IPS DF 19.7 (cell line): ENCODE results near the gene RGL4.

Experiments
- DNase-seq: peaks from one replicate; pipeline ENCODE4 v3.0.0-alpha.2; 2013; ENCODE audit warnings: low read depth, low spot score

The RGL4 gene

DNA sequence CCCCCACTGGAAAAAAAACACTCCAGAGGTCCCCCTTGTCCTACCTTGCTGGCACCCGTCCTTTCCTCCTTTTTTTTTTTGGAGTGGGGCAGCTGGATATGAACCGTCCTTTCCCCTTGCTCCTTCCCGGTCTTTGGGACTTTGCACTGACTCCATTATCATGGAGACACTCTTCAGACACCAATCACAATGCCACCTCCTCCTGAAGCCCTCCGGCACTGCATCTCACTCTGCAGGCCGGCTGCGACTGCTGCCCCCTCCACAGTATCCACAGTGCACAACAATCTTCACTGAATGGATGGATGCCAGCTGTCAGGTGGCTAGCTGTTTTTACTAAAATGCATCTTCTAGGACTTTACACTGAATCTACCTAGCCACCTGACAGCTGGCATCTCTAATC, 12.7 kb upstream of the RGL4 start:
- DNase-seq: no peak

DNA sequence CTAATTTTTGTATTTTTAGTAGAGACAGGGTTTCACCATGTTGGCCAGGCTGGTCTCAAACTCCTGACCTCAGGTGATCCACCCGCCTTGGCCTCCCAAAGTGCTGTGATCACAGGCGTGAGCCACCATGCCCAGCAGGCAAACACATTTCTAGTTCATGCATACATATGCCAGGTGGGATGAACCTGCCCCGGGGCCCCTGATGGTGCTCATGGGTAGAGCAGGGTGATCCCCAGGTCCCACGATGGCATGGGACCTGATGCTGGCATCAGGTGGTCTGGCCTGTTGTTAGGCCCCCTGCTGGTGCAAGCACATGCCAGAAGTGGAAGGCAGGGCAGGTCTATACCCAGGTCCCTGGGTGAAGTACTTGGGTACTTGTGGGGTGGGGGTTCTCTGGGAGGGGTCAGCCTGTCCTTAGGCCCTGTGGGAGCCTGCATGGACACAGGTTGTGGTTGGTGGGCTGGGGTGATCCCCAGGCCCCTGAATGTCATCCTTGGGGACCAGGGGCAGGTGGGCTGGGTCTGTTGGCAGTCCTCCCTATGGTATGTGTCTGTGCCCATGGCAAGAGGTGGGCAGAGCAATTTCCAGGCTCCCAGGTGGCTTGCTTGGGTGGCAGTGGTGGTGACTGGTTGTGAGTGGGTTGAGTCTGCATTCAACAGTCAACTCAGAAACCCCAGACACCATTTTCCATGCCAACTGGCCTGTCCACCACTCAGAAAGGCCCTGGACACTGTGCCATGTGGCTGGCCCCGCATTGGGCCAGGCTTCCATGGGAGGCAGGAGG, 9.6 kb upstream of the RGL4 start:
- no peak for DNase-seq

DNA sequence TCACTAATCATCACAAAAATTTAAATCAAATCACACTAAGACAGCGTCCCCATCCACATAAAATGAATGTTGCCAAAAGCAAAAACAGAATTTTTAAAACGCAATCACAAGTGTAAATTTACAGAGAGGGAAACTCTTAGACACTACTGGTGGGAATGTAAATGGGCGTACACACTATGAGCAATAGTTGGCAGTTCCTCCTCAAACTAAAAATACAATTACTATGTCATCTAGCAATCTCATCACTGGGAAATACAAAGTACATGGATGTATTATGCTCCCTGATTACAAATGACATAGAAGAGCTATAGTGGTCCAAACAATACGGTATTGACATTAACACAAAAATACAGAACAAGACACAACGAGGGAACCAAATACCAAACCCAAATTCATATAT, 8.7 kb upstream of the RGL4 start:
- DNase-seq: no peak

DNA sequence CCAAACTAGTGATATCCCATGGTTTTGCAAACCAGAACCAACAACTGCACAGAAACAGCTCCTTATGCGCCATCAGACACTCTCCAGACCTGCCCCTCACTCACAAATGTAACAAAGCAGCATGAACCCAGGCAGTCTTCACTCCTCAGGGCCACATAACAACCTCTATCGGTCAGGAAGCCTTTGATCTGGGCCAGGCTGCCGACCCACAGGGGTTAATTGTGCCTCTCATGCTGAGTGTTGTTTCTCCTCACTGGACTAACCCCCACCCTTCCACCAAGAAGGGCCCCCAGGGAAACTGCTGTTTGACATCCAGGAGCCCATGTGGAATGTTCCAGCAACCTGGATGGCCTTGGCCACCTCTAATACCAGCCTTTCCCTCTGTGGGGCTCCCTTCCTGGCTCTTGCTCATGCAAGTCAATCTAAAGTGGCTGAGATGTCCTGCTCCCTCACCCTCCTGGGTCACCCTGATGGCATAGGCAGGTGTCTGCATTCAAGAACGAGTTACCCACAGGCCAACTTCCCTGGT, 7.9 kb upstream of the RGL4 start:
- no peak for DNase-seq

DNA sequence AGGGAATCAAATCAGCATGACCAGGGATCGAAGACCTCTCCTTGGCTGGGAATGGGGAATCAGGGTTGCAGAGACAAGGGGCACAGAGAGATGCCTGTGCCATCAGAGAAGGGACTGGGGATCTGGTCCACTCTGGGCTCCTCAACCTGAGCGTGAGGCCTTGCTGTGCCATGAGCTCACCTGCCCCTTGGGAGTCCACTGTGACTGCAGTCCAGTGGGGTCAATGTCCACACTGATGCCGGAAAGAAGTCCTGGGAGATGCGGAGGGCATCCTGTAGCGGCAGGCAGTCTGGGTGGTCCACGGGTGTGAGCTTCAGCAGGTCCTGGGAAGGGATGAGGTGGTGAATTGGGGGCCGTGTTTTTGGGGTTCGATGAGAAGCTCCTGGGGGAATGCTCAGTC, 7.3 kb upstream of the RGL4 start:
- DNase-seq: no peak

DNA sequence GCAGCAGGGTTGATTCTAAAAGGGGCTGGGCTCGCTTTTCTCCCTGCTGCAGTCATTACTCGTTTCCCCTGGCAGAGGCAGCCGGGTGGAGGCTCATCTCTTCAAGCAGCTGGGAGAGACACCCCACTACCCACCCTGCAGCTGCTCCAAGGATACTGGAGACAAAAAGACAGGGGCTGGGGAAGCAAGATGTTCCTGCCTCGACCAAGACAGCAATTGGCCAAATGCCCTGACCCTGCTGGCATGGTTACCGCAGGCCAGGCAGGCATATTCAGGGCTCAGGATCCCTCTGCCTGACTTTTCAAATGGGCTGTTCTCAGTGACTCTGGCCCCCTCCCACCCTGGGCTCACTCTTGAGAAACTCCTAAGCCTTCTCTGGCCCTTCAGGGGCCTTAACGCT, 6.8 kb upstream of the RGL4 start:
- DNase-seq: no peak

DNA sequence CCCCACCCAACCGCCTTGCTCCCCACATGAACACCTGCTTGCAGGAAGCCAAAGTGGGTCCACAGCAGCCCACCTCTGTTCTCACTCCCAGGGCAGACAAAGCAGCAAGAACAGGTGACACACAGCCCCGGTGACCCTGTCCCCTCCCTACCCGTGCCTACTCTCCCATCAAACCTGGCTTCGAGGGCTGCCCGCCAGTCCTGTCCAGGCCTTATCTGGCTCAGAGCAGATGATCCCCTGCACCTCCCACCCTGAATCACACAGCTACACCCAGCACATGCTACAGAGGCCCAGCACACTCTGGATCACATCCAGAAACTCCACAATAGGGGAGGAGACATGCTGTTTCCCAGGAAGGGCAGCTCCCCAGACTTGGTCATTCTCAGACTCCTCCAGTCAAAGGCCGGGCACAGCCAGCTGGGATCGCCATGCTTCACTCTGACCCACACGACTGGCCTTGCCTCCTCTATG, 6.2 kb upstream of the RGL4 start:
- DNase-seq: no peak

DNA sequence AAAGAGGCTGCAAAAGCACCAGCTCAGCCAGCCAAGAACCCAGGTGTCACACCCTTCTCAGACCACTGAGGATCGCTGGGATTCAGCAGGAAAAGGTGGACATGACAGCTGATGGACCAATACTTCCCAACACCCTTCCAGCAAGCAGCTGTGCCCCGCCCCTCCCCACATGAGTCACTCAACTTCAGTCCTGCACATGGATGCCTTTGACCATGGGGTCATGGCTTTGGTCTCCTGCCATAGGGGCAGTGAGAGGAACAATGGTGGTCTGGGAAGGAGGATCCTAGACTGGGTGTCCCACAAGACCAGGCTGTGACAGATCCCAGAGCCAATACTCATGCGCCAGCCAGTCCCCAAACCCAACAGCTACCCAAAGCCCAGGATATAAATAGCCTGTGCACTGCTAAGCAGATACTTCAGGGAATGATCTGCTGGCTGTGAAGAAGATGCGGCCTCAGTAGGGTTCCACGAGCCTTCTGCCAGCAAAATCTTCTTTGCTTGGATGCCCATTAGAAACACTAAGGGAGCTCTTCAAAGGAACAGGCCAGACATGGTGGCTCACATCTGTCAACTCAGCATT, 5.5 kb upstream of the RGL4 start:
- DNase-seq: no peak

DNA sequence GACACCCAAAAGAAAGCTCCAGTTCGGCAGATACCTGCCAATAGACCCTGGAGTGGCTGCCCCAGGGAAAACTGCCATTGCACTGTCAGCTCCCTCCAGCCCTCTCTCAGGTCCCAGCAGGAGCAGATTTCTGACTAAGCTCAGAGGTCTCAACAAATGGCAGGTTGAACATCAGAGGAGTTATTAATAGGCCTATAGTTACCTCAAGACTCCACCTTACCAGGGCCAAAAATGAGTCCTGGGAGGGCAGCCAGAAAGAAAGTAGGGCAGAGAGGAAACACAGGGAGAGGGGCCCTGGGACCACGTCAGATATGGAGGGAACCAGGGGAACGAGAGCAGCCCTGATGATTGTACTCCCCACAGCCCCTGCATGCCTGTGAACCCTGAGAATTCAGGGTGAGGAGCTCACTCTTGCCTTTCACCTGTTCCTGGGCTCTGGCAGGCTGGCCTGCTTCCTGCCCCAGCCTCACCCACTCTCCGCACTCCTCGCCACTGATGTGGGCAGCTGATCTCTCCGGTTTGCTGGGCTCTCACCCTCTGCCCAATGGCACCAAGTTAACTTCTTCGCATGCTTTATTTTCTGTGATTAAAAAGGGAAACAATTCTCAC, 4.3 kb upstream of the RGL4 start:
- no peak for DNase-seq

DNA sequence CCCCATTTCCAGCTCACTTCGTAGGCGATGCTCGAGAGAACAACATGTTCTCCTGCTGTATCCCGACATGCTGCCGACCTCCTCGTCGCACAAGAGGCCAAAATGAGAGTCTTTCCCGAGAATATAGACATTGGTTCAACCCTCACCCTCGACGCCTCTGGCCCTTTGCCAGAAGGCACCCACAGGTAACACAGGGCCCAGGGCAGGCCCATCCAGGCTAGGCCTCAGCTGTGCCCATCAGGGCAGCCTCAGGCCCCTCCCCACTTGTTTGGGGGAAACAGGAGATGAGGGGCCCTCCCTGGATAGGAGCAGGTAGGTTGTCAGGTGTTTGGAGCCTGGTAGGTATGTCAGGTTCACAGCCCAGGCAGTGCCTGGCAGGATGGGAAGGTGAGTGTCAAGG, 2.7 kb upstream of the RGL4 start:
- no peak for DNase-seq

DNA sequence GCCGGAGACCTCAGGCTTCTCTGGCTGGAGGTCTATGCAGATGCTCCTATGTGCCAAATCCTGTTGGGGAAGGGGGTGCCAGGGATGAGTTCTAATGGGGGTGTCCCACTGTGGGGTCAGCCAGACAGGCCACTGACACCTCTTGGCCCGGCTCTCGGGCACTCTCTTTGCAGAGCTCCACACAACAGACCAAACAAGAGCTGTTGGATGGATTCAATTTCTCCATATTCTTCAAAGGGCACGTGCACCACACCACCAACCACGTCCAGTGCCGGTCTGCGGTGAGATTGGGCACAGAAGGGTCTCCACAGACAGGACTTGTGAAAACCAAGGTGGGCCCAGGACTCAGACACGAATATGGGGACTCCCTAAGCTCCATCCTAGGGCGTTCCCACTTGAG, 2.2 kb upstream of the RGL4 start:
- no peak for DNase-seq

DNA sequence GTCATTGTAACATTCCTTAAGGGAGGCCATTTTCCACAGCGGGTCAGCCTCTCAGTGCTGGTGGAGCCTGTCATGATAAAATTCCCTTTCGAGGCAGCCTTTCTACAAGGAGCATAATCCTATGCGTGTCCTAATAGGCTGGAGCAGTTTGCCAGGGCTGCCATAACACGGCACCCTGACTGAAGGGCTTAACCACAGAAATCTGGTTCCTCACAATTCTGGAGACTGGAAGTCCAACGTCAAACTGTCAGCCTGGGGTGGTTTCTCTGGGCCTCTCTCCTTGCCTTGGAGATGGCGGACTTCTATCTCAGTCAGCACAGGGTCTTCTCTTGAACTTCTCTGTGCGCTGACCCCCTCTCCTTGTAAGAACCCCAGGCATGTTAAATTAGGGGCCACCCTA, 1.4 kb upstream of the RGL4 start:
- no peak for DNase-seq

DNA sequence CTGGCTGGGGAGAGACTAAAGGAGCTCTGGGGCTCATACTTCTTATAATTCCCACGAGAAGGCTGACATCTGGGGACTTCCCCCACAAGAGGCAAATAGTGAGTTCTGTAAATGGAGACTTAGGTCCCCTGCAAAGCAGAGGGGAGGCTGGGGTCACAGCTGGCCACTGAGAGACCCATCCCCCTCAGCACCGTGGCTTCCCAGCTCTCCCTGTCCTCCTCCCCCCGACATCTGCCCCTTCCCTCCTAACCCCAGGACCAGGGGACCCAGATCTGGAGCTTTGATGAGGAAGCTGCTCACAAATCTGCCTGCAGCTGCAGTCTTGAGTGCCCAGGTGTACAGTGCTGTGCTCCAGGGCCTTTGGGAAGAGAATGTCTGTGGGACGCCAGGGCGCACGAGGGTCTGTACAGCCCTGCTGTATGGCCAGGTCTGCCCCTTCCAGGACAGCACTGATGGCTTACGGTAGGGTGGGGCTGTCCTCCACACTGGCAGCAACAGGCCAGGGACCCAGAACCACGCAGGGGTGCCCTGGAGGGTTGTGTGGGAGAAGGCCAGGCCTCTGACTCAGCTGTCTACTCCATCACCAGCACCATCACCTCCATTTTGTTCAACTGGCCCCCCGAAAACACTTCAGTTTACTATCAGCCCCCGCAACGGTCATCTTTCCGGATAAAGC, 1.1 kb downstream of the RGL4 start:
- DNase-seq: no peak

DNA sequence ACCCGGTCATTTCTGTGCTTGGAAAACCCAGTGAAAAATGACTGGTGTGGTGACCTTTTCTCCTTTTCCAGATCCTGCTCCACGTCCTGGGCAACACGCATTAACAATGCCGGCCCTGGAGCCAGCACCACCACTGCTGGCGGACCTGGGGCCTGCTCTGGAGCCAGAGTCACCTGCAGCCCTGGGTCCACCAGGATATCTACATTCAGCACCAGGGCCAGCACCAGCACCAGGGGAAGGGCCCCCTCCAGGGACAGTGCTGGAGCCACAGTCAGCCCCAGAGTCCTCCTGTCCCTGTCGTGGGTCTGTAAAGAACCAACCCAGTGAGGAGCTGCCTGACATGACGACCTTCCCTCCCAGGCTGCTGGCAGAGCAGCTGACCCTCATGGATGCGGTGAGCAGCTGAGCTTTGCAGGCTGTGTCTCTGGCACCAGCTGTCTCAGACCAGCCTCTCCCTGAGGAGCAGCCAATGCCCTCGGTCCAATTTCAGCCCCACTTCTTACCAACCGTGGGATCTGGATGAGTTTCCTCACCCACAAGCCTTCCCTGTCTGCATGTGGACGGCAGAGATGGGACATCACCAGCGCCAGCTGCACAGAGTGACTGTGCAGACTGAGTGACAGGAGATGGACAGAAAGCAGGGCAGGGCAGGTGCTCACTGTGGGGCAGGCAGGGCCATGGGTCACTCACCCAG, 1.9 kb downstream of the RGL4 start:
- DNase-seq: no peak

DNA sequence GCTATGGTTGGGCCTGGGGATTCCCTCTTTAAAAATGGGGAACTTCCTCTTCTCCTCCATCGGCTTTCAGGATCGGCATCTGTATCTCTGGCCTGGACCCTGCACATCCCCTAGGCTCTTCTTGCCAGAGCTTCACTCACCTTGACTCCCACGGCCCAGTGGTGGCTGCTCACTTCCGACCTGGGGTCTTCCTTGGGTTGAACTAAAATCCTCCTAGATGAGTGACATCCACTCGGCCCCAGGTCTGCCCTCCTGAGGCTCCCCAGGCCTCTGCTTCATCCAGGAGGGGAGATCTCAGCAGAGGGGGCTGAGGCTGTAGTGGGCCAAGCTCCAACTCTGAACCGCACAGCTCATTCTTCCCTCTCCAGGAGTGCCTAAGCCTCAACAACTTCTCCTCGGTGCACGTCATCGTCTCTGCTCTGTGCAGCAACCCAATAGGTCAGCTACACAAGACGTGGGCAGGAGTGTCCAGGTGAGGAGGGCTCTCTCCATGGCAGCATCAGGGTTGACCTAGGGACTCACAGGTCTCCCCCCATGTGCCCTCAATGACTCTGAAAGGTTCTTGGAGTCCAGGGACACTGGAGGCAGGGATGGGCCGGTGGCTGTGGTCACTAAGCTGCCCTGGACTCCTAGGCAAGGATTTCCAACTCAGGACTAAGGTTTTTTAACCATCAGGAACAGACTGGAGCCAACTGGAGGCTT, 3.3 kb downstream of the RGL4 start:
- no peak for DNase-seq

DNA sequence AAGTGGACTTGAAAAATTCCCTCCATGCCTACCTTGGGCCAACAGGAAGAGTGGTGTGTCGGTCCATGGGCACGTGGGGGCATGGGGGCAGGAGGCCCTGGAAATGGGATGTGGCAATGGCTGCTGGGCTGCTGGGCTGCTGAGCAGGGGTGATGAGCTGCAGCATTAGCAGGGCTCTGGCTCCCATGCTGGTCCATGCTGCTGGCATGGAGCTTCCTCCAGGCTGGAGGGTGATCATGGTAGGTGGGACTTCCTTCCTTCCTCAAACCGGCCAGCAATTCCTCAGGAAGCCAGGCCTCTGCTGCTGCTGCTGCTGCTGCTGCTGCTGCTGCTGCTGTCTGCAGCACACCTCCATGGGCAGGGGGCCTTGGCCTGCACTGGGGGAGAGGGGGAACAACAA, 4.3 kb downstream of the RGL4 start:
- no peak for DNase-seq

DNA sequence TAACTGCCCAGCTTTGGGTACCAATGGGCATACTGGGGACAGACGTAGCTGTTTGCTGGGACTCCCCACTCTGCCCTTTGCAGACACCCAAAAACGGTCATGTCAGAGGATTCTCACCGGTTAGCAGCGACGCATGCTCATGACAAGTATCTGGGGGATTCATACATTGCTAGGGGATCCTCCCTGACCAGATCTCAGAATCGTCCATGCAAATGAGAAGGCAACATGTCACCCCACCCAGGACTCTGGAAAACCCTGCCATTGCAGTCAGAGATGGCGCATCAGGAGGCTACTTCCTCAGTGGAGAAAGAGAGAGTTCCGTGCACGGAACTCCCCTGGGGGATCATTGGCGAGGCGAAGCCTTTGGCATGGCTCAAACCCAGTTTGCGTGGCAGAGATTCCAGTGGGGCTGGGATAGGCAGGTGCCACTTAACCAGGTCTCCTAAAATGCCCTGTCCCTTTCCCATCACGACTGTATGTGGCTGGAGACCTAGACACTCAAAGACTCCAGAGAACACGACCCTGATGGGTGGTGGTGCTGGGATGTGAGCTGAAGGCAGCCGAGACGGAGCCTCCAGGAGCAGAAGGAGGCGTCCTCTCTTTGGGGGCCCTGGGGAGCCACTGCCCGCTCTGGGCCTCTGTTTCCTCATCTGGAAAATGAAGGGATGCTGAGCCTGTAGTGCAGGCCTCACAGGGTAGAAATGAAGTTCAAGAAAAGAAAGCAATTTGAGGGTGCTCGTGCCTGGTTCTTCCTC, 4.9 kb downstream of the RGL4 start:
- no peak for DNase-seq

DNA sequence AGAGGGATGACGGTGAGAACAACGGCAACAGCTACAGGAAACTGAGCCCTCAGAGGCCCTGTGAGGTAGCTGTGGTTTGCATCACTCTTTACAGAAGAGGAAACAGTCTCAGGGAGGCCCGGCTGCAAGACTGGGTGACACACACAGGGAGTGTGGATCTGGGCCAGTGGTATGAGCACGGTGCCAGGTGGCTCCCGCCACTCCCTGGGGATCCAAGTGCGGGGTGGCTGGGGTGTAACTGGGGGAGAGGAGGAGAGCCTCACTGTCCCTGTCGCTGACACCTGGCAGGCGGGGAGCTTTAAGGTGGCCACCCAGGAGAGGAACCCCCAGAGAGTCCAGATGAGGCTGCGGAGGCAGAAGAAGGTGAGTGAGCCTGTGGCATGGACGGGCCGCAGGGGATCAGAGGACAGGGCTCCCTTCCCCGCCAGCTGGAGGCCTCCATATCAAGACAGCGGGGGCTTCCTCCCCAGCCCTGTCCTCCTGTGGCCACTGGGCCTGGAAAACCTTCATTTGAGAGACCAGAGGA, 5.6 kb downstream of the RGL4 start:
- no peak for DNase-seq

DNA sequence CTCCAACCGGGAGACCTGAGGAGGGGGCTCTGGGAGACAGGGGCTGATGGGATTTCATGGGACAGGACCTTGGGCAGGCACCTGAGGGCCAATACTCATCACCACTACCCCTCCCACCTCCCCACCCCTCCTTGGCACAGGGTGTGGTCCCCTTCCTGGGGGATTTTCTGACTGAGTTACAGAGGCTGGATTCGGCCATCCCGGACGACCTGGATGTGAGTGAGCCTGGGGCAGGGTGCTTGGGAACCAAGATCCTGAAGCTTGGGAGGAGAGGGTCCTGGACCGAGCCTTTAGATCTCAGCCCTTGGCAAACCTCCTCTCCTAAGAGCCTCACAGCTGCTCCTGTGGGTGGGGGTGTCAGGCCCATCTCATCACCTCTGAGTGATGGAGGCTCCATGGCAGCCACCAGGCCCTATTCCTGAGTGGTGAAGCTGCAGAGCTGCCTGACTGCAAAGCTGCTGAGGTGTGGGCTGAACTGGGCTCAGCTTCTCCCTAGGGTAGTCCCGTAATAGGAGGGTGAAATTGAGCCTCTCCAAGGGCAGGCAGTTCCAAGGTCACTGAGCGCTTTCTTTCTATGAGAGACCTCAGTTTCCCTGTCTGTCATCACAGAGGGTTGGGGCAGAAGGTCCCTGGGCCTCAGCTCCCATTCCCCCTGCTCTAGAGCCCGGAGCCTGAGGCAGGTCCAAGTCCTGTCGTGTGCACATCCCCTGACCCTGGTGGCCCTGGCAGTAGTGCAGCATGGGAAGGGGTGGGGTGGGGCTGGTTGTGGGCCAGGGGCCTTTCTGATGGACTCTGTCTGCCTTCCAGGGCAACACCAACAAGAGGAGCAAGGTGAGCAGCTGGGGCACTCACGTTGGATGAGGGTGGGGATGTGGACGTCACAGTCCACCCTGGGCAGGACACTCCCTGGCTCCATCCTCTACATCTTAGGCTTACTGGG, 6.5 kb downstream of the RGL4 start:
- no peak for DNase-seq
